Loucy (cell line): ENCODE measurements around the gene MTF1.

Source experiments
- CTCF ChIP-seq: fragments of 200-600 bp; sonication (generic); conservative IDR thresholded peaks from 2 replicates; pipeline ENCODE4 v1.5.1; 2014; ENCODE audit warnings: mild to moderate bottlenecking, antibody characterized with exemption, low read length
- EZH2phosphoT487 ChIP-seq: fragments of 200-600 bp; IDR thresholded peaks from 2 replicates; pipeline ENCODE4 v1.6.1; 2018; ENCODE audit warnings: antibody characterized with exemption, mild to moderate bottlenecking, moderate library complexity, borderline replicate concordance

- no peak for TF ChIP-seq CTCF
- no peak for TF ChIP-seq EZH2phosphoT487
Observed at GRCh38 chr1:37821481-37821880, 37.9 kb downstream of the MTF1 start.
